Activated CD4-positive, CD25-positive, alpha-beta regulatory T cell (primary cell): Measurements from ENCODE around the gene THY1.

ENCODE experiments used
- DNase-seq, 4 experiments: peaks; one replicate each; lab custom pipeline; 2025; lab: John Stamatoyannopoulos, UW

Gene THY1

GRCh38 chr11:119381181-119381988 lies 41.6 kb downstream of the THY1 start, which contains the start of gene USP2:
Gene USP2, minus strand, starts transcription at chr11:119381690. Its CDS starts 8,210 bp downstream, at chr11:119373480.
- DNase-seq, result peak; percentile 92 to 95 (median 94)

DNA sequence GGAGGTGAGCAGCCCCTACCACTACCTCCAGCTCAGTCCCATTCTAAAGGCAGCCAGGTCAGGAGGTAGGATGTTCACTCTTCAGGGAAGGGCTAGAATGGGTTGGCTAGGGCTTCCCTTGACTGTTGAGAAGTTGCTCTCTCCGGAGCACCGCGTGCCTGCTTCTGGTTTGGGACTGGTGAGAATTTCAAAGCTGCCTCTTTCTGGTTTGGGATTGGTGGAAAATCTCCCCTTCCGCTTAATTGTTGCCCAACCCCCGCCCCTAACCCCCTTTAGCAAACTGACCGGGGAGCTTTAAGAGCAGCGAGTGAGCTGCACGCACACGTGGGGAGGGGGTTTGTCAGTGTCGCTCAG lies 42.2 kb downstream of the THY1 start:
- no peak for DNase-seq

GRCh38 chr11:119380160-119380826 lies 42.7 kb downstream of the THY1 start:
- no peak for DNase-seq

GRCh38 chr11:119378851-119379465 lies 44.0 kb downstream of the THY1 start:
- DNase-seq, result no peak

- DNase-seq, result no peak
Measured at GRCh38 chr11:119377961-119378667, 44.9 kb downstream of the THY1 start.

- DNase-seq, result no peak
Measured at GRCh38 chr11:119377112-119377901, 45.7 kb downstream of the THY1 start.

GRCh38 chr11:119376197-119376847 lies 46.6 kb downstream of the THY1 start:
- no peak for DNase-seq

- DNase-seq, result no peak
Measured at GRCh38 chr11:119375337-119376196, 47.4 kb downstream of the THY1 start.

- DNase-seq, result no peak
Measured at GRCh38 chr11:119374632-119375336, 48.2 kb downstream of the THY1 start.

- DNase-seq, result no peak
Measured at GRCh38 chr11:119373921-119374631, 48.9 kb downstream of the THY1 start.

DNA sequence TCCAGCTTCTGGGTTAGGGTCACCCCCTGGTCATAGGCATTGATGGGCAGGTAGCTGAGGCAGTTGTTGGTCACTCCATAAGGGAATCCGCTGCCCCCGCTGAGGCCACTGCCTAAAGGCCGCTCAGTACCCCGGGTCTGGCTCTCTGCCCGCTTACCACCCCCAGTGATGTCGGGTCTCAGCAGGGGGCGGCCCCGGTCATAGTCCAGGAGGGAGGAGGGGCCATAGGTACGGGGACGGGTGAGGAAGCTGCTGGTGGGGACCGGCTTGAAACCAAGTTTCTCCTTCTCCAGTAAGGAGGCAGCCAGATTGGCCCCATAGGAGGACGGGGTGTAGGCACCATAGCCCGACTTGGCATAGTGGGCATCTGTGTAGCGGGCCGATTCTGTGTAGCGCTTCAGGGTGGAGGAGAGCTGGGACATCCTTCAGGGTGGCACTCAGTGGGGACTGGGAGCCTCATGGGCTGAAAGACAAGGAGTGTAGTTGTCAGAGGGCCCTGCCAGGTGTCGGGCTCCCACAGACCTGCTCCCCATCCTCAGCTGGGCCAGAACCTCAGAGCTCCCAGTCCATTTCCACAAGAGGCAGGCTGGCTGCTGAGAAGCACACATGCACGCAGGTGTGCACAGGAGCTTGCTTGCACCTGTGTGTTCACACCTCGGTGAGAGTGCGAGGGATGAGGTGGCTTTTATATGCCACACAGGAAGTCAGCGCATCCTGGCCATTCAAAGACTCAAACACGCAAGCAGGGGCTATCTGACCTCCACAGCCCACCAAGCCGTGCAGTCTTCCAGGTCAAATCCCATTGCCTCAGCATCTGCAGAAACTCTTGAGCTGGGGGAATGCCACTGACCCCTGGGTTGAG lies 49.7 kb downstream of the THY1 start:
- DNase-seq, result no peak

GRCh38 chr11:119372260-119373058 lies 50.5 kb downstream of the THY1 start:
- no peak for DNase-seq

- DNase-seq, result no peak
Measured at GRCh38 chr11:119371778-119372182, 51.2 kb downstream of the THY1 start.

- DNase-seq, result no peak
Measured at GRCh38 chr11:119371067-119371601, 51.8 kb downstream of the THY1 start.

DNA sequence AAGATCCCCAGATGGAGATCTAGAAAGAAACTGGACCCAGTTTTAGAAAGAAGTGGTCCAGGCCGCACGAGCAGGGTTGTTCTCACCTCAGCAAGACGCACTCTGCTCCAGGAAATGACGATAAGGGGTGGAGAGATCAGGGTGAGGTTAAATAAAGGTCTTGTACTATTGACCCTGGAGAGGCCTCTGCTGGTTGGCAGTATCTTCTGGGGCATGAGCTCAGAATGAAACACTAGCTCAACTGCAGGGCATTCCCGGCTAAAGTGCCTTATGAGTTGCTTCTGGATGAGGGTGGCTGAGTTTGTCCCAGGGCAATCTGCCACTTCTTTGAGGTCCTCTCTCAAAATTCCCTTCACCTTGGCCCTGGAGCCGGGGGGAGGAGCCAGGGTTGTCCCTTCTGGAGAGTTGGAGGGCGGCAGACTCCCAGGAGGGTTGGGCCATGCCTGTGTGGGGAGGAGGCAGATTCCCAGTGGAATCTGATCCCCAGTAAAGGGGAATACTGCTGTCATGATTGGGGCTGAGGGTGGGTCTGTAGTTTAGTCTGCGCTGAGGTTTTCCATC lies 52.4 kb downstream of the THY1 start:
- no peak for DNase-seq
